GM19324 (cell line): ENCODE results near the gene ITGAD.

ENCODE experiments used
- ATAC-seq: cut with Tn5 transposase; IDR thresholded peaks from one replicate; pipeline ENCODE4 v1.9.1; 2021; ENCODE audit warnings: mild to moderate bottlenecking, moderate library complexity; ENCODE audit not compliant: unreplicated experiment, low FRiP score

The ITGAD gene

DNA sequence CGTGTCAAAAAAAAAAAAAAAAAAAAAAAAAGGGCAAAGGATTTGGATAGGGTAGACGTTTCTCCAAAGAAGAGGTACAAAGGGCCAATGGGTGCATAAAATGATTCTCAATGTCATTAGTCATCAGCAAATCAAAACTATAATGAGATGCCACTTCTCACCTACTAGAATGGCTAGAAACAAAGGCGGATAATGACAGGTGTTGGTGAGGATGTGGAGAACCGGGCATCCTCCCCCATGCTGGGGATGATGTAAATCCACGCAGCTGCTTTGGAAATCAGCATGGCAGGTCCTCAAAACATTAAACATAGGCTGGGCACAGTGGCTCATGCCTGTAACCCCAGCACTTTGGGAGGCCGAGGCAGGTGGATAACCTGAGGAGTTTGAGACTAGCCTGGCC, 28.7 kb upstream of the ITGAD start:
- ATAC-seq, result no peak

GRCh38 chr16:31365131-31365865, 27.8 kb upstream of the ITGAD start:
- ATAC-seq, result no peak

DNA sequence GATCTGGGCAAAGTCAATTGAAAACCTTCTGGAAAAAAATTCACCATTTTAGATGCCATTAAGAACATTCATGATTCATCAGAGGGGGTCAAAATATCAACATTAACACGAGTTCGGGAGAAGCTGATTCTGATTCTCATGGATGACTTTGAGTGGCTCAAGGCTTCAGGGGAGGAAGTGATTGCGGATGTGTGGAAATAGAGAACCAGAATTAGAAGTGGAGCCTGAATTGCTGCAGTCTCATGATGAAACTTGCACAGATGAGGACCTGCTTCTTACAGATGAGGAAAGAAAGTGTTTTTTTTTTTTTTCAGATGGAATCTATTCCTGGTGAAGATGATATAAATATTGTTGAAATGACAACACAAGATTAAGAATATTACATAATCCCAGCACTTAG, 25.3 kb upstream of the ITGAD start:
- ATAC-seq, result no peak

GRCh38 chr16:31371008-31371407, 22.1 kb upstream of the ITGAD start:
- ATAC-seq, result no peak

DNA sequence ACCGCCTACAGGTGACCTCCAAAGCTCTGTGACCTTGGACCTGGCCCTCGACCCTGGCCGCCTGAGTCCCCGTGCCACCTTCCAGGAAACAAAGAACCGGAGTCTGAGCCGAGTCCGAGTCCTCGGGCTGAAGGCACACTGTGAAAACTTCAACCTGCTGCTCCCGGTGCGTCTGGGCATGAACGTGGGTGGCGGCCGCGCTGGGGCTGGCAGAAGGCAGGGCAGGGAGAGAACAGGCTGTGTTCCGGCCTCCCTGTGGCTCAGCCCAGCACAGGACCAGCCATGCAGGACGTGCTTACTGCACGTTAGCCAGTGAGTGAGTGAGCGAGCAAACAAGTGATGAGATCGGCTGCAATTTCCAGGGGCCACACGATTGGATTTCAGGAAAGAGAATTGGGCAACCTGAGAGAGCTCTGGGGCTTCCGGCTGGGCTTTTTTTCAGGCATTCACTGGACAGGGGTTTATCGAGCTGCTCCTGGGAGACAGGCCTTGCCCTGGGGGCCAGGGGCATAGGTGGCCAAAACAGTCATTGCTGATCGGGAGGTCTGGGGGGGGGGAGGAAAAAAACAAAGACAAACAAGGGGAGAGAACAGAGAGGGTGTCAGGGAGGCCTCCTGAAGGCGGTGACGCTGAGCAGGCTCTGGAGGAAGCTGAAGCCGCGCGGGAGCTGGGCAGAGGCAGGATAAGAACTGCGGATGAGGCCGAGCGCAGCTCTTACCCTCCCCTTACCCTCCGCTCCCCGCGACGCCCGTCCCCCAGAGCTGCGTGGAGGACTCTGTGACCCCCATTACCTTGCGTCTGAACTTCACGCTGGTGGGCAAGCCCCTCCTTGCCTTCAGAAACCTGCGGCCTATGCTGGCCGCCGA, 21.3 kb upstream of the ITGAD start:
- no peak for ATAC-seq

DNA sequence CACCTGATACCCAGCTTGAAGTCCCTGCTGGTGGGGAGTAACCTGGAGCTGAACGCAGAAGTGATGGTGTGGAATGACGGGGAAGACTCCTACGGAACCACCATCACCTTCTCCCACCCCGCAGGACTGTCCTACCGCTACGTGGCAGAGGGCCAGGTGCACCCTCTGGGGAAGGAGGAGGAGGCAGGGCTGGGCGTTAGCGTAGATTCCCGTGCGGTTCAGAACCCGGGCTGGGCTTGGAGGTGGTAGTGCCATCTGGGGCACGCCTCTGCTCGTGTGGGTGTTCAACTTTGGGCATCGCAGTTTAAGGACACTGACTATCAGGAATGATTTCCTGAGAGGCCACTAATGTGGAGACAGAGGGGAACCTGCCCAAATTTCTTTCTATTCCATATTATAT, 19.9 kb upstream of the ITGAD start:
- no peak for ATAC-seq

GRCh38 chr16:31375231-31375630, 17.9 kb upstream of the ITGAD start:
- no peak for ATAC-seq

- no peak for ATAC-seq
Measured at GRCh38 chr16:31376705-31377104, 16.4 kb upstream of the ITGAD start.

DNA sequence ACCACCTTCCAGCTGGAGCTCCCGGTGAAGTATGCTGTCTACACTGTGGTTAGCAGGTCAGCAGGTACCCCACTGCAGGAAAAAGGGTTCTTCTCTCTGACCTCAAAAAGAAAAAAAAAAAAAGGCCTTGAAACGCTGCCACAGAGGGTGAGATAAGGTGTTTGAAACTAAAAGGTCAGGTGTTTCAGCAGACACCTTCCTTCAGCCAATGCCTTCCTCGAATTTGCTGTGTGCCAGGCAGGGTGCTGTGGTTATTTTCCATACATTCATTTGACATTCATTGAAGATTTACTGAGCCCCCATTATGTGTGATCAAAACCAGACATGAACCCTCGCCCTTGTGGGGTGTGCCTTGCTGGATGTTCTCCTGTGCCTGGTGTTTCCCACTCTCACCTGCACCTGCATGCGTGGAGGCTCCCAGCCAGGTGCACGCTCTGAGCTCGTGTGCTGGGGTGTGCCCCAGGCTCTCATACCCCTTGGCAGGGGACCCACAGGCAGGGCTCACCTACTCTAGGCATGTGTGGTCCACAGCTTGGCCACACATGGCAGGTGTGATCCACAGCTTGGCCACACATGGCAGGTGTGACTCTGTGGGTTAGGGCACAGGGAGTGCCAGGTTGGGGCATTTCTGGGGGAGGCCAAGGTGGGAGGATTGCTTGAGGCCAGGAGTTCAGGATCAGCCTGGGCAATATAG, 15.8 kb upstream of the ITGAD start:
- ATAC-seq, result no peak

DNA sequence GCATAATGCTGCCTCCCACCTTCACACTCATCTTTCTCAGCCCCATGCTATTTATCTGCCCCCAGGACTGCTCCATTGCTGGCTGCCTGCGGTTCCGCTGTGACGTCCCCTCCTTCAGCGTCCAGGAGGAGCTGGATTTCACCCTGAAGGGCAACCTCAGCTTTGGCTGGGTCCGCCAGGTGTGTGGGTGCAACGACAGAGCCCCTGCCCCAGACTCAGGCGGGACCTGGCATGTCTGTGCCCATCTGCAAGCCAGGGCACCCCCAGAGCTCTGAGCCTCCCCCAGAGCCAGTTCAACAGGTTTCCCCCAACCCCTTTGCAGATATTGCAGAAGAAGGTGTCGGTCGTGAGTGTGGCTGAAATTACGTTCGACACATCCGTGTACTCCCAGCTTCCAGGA, 12.9 kb upstream of the ITGAD start:
- no peak for ATAC-seq

DNA sequence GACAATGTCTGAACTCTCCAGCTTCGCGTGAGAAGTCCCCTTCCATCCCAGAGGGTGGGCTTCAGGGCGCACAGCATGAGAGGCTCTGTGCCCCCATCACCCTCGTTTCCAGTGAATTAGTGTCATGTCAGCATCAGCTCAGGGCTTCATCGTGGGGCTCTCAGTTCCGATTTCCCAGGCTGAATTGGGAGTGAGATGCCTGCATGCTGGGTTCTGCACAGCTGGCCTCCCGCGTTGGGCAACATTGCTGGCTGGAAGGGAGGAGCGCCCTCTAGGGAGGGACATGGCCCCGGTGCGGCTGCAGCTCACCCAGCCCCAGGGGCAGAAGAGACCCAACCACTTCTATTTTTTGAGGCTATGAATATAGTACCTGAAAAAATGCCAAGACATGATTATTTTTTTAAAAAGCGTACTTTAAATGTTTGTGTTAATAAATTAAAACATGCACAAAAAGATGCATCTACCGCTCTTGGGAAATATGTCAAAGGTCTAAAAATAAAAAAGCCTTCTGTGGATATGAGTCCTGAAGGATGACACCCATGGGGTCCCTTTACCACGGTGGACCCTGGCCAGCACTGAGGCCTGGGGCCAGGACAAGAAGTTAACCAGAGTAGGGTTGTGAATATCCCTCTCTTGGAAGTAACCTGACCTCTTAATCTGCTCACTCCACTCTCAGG, 10.5 kb upstream of the ITGAD start:
- no peak for ATAC-seq

DNA sequence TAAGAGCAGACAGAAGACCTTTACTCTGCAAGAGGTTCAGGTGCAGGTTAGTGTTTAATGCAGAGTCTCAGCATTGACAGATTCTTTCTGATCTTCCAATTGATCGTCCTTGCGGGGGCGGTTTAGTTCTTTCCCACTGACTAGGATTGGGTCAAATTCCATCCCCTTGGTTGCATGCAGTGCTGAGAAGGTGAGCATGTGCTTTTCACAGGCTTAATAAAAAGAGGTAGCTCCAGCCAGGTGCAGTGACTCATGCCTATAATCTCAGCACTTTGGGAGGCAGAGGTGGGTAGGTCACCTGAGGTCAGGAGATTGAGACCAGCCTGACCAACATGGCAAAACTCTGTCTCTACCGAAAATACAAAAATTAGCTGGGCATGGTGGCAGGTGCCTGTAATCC, 7.5 kb upstream of the ITGAD start:
- no peak for ATAC-seq

DNA sequence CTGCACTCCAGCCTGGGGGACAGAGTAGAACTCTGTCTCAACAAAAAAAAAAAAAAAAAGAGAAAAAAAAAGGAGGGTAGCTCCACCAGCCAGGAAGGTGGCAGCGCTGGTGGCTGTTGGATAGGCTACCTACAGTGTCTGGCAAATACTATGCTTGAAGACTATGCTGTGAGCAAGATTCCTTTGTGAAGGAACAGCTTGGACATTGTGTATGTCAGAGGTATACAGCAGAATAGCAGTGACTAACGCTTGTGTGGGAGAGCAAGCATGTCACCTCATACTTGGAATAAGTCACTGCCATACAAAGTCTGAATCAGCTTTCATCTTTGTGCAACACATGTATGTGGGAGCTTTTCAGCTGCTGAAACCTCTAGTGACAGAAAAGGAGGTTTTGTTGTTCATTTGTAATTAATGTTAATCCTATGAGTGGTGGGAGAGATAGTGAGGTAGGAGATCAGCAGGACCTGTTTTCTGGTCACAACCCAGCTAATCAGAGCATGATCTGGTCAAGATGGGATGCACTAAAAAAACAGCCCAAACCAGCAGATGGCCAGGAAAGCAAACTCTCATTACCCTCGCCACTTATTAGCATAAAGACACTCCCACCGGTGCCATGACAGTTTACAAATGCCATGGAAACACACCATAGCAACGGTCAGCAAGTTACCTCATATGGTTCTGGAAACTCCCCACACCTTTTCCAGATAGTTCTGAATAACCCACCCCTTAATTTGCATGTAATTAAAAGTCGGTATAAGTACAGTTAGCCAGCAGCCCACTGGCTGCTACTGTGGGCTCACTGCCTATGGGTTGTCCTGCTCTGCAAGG, 6.8 kb upstream of the ITGAD start:
- no peak for ATAC-seq

DNA sequence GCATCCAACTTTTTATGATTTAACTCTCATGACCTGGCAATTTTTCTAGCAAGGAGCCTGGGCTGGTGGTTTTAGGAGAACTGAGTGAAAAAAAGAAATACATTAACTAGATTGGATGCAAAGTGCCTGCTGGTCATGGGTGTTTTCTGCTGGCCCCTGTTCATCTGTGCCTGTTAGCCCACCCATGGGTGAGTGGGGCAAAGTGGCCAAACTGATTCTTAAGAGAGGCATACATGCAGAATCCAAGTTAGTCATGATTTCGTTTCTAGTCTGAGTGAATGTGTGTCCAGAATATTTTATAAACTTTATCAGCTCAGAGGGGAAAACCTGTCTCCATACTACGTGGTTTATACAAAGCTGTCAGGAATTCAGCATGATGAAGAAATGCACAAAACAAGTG, 4.6 kb upstream of the ITGAD start:
- ATAC-seq, result no peak

GRCh38 chr16:31390504-31391041, 2.6 kb upstream of the ITGAD start:
- no peak for ATAC-seq

DNA sequence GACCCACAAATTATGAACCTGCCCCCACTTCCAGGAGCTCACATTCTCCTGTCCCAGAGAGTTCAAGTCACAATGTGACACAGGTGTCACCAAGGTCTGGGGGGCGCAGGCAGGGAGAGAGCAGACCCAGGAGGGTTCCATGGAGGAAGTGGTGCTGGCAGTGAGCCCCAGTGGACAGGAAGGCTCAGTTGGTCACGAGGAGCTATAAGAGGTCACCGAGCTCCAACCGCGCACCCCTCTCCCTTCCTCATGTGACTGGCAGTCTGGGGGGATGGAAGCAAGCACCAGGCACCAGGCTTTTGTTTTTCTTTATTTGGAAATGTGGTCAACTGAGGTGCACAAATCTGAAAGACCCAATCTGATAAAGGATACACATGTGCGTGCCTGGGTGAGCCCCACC, 2.5 kb downstream of the ITGAD start:
- ATAC-seq, result no peak

GRCh38 chr16:31397096-31397660, 4.0 kb downstream of the ITGAD start:
- ATAC-seq, result no peak

- no peak for ATAC-seq
Measured at GRCh38 chr16:31397701-31398100, 4.6 kb downstream of the ITGAD start.

DNA sequence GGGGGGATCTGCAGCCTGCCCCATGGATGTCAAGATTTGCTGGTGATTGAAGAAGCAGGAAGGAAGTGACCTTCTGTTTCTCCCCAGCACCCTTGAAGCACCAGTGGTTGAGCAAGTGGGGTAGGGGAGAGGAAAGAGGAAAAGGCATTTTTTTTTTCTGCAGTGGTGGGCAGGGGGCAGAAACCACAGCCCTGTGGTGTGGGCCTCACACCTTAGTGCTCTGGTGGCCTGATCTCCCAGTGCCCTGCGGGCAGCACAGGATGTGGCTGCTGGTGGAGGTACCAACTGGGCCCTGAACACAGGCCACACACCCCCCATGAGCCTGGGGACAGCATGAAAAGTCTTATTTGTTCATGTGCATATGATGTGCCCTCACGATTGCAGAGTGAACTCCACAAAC, 7.1 kb downstream of the ITGAD start:
- ATAC-seq, result no peak
